ENCODE results near the gene KLHL30. TPM values are rescaled to one million over a fixed set of nuclear protein-coding genes. Genes with fewer than 3 reads are reported as not detected.

The KLHL30 gene
- total and polyA plus RNA-seq, 2 experiments from 2014 or later: 0.07 TPM; not detected in 1

- TF ChIP-seq ZNF462 (CRISPR knock-in tag; IDR thresholded peaks at IDR 0.05) (no peak), ETS1 (IDR thresholded peaks at IDR 0.05) (no peak)
Measured at GRCh38 chr2:238158509-238159070, 20.1 kb downstream of the KLHL30 start, which contains the start of gene ERFE (continued).

- ATAC-seq (peak; percentile 5; the same call in 2 of the 3 replicates), DNase-seq (ENCODE audit: low spot score) (peak; percentile 47)
- peaks cover 13% of the 10 kb centered on the region for H3K4me1 ChIP-seq (ENCODE audit: insufficient read depth)
- peak overlapping the region; percentile 63 for H3K4me3 ChIP-seq
- peak overlapping the region; percentile 69; the same call in 1 of the 2 replicates for H2AFZ ChIP-seq
- no peaks in the 10 kb centered on the region for H4K20me1 ChIP-seq (replicated peaks; ENCODE audit: insufficient read depth)
- 0 out of 2 replicates have a peak, but pooled peaks cover 8% of the 10 kb centered on the region for H3F3A ChIP-seq (replicated peaks; ENCODE audit: low read depth)
- Mint-ChIP-seq H3K27ac (no peak overlapping the region), H3K9me3 (peaks cover 2% of the 10 kb centered on the region; the same call in 1 of the 3 replicates), H3K36me3 (ENCODE audit: low read depth) (no peaks in the 10 kb centered on the region), H3K4me1 (peaks cover 14% of the 10 kb centered on the region), H3K27me3 (ENCODE audit: insufficient read depth, low read depth, poor library complexity) (peaks cover 49% of the 10 kb centered on the region), H3K4me3 (peak overlapping the region; percentile 71)
- no peaks in the 10 kb centered on the region for H3K9me2 ChIP-seq (ENCODE audit: insufficient read depth)
- H3K36me3 ChIP-seq (ENCODE audit: insufficient read depth): no peaks in the 10 kb centered on the region
- peaks cover 50% of the 10 kb centered on the region for H3K27me3 ChIP-seq (ENCODE audit: insufficient read depth)
- TF ChIP-seq ETS1 (IDR thresholded peaks at IDR 0.05) (no peak), EZH2 (IDR thresholded peaks at IDR 0.05; ENCODE audit: low read depth, unreplicated experiment) (peak; percentile 51), POLR2AphosphoS5 (IDR thresholded peaks at IDR 0.05; ENCODE audit: low read depth) (no peak), ZNF462 (CRISPR knock-in tag; IDR thresholded peaks at IDR 0.05) (no peak), NANOG (IDR thresholded peaks at IDR 0.05; ENCODE audit: borderline replicate concordance) (no peak)
- H3K4me2 ChIP-seq: peak overlapping the region; percentile 86
- H3K79me2 ChIP-seq (replicated peaks; ENCODE audit: insufficient read depth): no peaks in the 10 kb centered on the region
- H3K27ac ChIP-seq (ENCODE audit: low read depth): no peak overlapping the region
Measured at GRCh38 chr2:238159071-238159539, 20.6 kb downstream of the KLHL30 start.
